Measurements from ENCODE around the gene GRB10.

DNA sequence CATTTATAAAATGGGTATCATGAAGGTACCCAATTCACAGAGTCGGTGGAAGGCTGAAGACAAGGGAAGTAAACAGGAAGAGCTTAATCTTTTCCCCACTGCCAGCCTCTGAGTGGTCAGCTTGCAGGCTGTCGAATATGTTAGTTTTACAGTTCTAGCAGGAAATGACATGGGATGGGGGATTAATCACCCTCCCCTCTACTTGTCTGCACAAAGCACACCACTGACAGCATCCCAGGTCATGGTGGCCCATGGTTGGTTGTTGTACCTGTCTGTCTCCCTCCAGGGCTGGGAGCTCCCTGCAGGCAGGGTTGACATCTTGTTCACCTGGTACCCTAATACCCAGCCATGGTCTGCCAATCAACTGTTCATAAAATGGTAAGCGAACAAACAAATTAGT lies 55.6 kb downstream of the GRB10 start:
- TF ChIP-seq, protein P1, sequence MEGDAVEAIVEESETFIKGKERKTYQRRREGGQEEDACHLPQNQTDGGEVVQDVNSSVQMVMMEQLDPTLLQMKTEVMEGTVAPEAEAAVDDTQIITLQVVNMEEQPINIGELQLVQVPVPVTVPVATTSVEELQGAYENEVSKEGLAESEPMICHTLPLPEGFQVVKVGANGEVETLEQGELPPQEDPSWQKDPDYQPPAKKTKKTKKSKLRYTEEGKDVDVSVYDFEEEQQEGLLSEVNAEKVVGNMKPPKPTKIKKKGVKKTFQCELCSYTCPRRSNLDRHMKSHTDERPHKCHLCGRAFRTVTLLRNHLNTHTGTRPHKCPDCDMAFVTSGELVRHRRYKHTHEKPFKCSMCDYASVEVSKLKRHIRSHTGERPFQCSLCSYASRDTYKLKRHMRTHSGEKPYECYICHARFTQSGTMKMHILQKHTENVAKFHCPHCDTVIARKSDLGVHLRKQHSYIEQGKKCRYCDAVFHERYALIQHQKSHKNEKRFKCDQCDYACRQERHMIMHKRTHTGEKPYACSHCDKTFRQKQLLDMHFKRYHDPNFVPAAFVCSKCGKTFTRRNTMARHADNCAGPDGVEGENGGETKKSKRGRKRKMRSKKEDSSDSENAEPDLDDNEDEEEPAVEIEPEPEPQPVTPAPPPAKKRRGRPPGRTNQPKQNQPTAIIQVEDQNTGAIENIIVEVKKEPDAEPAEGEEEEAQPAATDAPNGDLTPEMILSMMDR (IDR thresholded peaks at IDR 0.05): no peak
- TF ChIP-seq POLR2A (IDR thresholded peaks at IDR 0.05): no peak
